DND-41 (cell line): Measurements from ENCODE around the gene CENPO.
A peak's percentile ranks its signal among the peaks of the same experiment; 100 is the strongest.

ENCODE experiments used
- ATAC-seq: fragments of 200-7000 bp; cut with Tn5 transposase; 3 replicates; pipeline ENCODE4 v1.9.1; 2021; ENCODE audit warnings: low read depth; ENCODE audit not compliant: insufficient read depth
- DNase-seq: peaks from one replicate; pipeline ENCODE4 v3.0.0-alpha.2; 2020
- H2AFZ ChIP-seq: 2 replicates; pipeline ENCODE4 v1.6.0; 2012; ENCODE audit warnings: low read depth, low read length
- H3K27ac ChIP-seq: 2 replicates; pipeline ENCODE4 v1.5.1; 2012; ENCODE audit warnings: low read length, inconsistent platforms
- H3K27me3 ChIP-seq: fragments of 200-600 bp; sonication (generic); 2 replicates; pipeline ENCODE4 v1.6.0; 2012; ENCODE audit warnings: low read length, mild to moderate bottlenecking, inconsistent platforms; ENCODE audit not compliant: insufficient read depth, poor library complexity
- H3K36me3 ChIP-seq: 2 replicates; pipeline ENCODE4 v1.5.1; 2012; ENCODE audit warnings: low read length, inconsistent platforms; ENCODE audit not compliant: insufficient read depth
- H3K4me1 ChIP-seq: 2 replicates; pipeline ENCODE4 v1.5.1; 2012; ENCODE audit warnings: mild to moderate bottlenecking, low read length; ENCODE audit not compliant: insufficient read depth
- H3K4me2 ChIP-seq: 2 replicates; pipeline ENCODE4 v1.6.0; 2012; ENCODE audit warnings: mild to moderate bottlenecking, moderate library complexity, low read length, inconsistent platforms; ENCODE audit not compliant: insufficient read depth
- H3K4me3 ChIP-seq, 2 experiments: fragments of 200-600 bp in 1 of 2; shearing (Covaris generic) in 1 of 2; 2 replicates each; pipeline ENCODE4 v1.5.1; 2012 to 2016; ENCODE audit warnings: inconsistent platforms in 2 of 2, low read length in 2 of 2, mild to moderate bottlenecking in 2 of 2, low read depth in 1 of 2, moderate library complexity in 1 of 2
- H3K79me2 ChIP-seq: 2 replicates; pipeline ENCODE4 v1.6.0; 2012; ENCODE audit warnings: low read length, inconsistent platforms; ENCODE audit not compliant: insufficient read depth
- H3K9ac ChIP-seq: 2 replicates; pipeline ENCODE4 v1.6.0; 2012; ENCODE audit warnings: low read depth, mild to moderate bottlenecking, inconsistent platforms, low read length, moderate library complexity
- H3K9me3 ChIP-seq: 2 replicates; pipeline ENCODE4 v1.5.1; 2012; ENCODE audit warnings: low read length, moderate library complexity, mild to moderate bottlenecking, inconsistent platforms; ENCODE audit not compliant: insufficient read depth, severe bottlenecking
- H4K20me1 ChIP-seq: 2 replicates; pipeline ENCODE4 v1.6.0; 2012; ENCODE audit warnings: low read length; ENCODE audit not compliant: insufficient read depth
- CTCF ChIP-seq: IDR thresholded peaks from 2 replicates; pipeline ENCODE4 v1.5.1; 2012; ENCODE audit warnings: borderline replicate concordance, low read length, moderate library complexity, mild to moderate bottlenecking; ENCODE audit not compliant: poor library complexity, severe bottlenecking; ENCODE audit errors: extremely low read depth
- EZH2 ChIP-seq: IDR thresholded peaks from 3 replicates; pipeline ENCODE4 v1.6.1; 2012; ENCODE audit warnings: borderline replicate concordance, low read depth, mild to moderate bottlenecking, moderate library complexity, low read length, inconsistent platforms; ENCODE audit not compliant: severe bottlenecking

The CENPO gene

GRCh38 chr2:24842081-24843050 is 49.1 kb downstream of the CENPO start:
- no peaks in the 10 kb centered on the region for H3K79me2 ChIP-seq
- no peak for TF ChIP-seq CTCF
- TF ChIP-seq EZH2, result no peak
- peaks cover 68% of the 10 kb centered on the region for H3K36me3 ChIP-seq
- no peaks in the 10 kb centered on the region for H3K4me1 ChIP-seq
- H3K9me3 ChIP-seq, result no peaks in the 10 kb centered on the region
- no peak overlapping the region for H3K9ac ChIP-seq
- no peak overlapping the region for H2AFZ ChIP-seq
- no peak overlapping the region for H3K4me2 ChIP-seq
- ATAC-seq (no peak), DNase-seq (no peak)
- peaks cover 4% of the 10 kb centered on the region; the same call in 1 of the 2 replicates for H4K20me1 ChIP-seq
- H3K27me3 ChIP-seq, result no peaks in the 10 kb centered on the region
- H3K4me3 ChIP-seq, result no peak overlapping the region
- H3K27ac ChIP-seq, result no peak overlapping the region

DNA sequence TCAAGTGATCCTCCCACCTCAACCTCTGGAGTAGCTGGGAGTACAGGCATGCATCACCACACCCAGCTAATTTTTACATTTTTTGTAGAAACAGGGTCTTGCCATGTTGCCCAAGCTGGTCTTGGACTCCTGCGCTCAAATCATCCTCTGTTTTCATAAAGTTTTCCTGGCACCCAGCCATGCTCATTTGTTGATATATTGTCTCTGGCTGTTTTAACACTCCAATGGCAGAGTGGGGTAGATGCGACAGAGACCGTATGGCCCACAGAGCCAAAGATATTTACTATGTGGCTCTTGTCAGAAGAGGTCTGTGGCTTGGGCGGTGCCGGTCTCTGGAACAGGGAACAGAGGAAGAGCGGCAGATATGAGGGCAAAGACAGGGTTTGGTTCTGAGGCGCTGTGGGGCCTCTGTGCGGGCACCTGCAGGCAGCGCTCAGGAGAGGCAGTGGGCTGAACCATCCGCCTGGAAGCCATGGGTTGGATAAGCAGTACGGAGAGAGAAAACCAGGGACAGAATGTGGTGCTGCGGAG is 50.2 kb downstream of the CENPO start:
- Histone ChIP-seq H3K9ac (no peak overlapping the region), H3K4me2 (no peak overlapping the region), H3K4me1 (no peaks in the 10 kb centered on the region), H3K27me3 (no peaks in the 10 kb centered on the region), H3K79me2 (no peaks in the 10 kb centered on the region), H2AFZ (no peak overlapping the region), H3K36me3 (peaks cover 71% of the 10 kb centered on the region), H4K20me1 (peaks cover 4% of the 10 kb centered on the region; the same call in 1 of the 2 replicates), H3K4me3 (no peak overlapping the region), H3K27ac (no peak overlapping the region), H3K9me3 (peaks cover under 1% of the 10 kb centered on the region)
- TF ChIP-seq EZH2 (no peak), CTCF (no peak)
- no peak for DNase-seq
- no peak for ATAC-seq

DNA sequence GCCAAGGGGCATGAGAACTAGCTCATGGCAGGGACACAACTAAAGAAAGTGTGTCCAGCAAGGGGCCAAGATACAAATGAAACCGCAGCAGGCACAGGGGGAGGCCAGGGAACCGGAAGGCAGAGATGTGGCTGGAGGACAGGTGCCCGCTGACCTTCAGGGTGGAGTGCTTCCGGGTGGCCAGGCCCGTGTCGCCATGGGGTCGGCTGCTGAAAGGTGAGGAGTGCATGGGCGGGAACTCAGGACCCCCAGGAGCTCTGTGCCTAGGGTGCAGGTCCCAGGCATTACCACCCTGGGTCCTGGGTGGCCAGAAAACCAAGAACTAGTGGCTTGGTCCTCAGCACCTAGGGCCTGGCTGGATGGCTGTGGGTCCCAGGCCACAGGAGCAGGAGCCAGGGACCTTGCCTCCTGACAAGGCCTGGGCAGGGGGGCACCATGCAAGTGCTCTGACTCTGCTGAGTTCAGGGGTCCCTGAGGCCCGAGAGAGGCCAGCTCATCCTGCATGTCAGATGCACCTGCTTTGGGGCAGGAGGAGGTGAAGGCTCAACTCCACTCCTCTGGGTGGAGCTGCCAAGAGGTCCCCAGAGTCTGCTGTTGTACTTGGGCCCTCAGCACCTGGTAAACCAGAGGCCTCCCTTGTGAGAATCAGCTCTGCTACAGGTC is 50.9 kb downstream of the CENPO start:
- no peak overlapping the region for H3K9ac ChIP-seq

More for the DNA sequence above, 50.9 kb downstream of the CENPO start:
- Histone ChIP-seq H3K36me3 (peaks cover 72% of the 10 kb centered on the region), H3K4me1 (no peaks in the 10 kb centered on the region), H2AFZ (no peak overlapping the region), H3K79me2 (no peaks in the 10 kb centered on the region), H3K27ac (no peak overlapping the region), H3K27me3 (no peaks in the 10 kb centered on the region), H4K20me1 (peaks cover 4% of the 10 kb centered on the region; the same call in 1 of the 2 replicates), H3K9me3 (peaks cover 3% of the 10 kb centered on the region), H3K4me3 (no peak overlapping the region), H3K4me2 (no peak overlapping the region)
- TF ChIP-seq EZH2, result no peak
- TF ChIP-seq CTCF, result no peak
- peak; percentile 22; the same call in 1 of the 3 replicates for ATAC-seq
- DNase-seq, result no peak
